Activated T-cell treated with anti-CD3 and anti-CD28 coated beads, Interleukin-2, amount 50 U/mL, for 72 hours (primary cell): ENCODE measurements around the gene FTH1. TPM values are rescaled to one million over a fixed set of nuclear protein-coding genes. Genes with fewer than 3 reads are reported as not detected.

Source experiments
- ATAC-seq, 2 donors: fragments of 150-1000 bp; cut with Tn5 transposase; replicated peaks in 1 of 2; 2 replicates each; pipeline ENCODE4 v1.10.0; 2021; ENCODE audit warnings: moderate library complexity in 2 of 2, mild to moderate bottlenecking in 1 of 2
- DNase-seq, 2 donors: peaks; one replicate each; pipeline ENCODE4 v3.0.0; 2021 to 2022; ENCODE audit warnings: mixed read lengths in 1 of 2
- H3K27ac Mint-ChIP-seq: one replicate; pipeline ENCODE4 v1.8.0; 2022; ENCODE audit warnings: mild to moderate bottlenecking, moderate library complexity, mixed read lengths
- H3K27me3 Mint-ChIP-seq: one replicate; pipeline ENCODE4 v1.8.0; 2022; ENCODE audit warnings: low read depth, mixed read lengths
- H3K36me3 Mint-ChIP-seq, 2 donors: one replicate each; pipeline ENCODE4 v1.8.0; 2022; ENCODE audit warnings: mixed read lengths in 2 of 2, mild to moderate bottlenecking in 1 of 2; ENCODE audit not compliant: insufficient read depth in 2 of 2
- H3K4me1 Mint-ChIP-seq: one replicate; pipeline ENCODE4 v1.8.0; 2022; ENCODE audit warnings: low read depth, mixed read lengths
- H3K4me3 Mint-ChIP-seq, 2 donors: one replicate each; pipeline ENCODE4 v1.8.0; 2022; ENCODE audit warnings: mild to moderate bottlenecking in 2 of 2, mixed read lengths in 2 of 2, moderate library complexity in 2 of 2
- H3K9me3 Mint-ChIP-seq, 2 donors: one replicate each; pipeline ENCODE4 v1.8.0; 2022; ENCODE audit warnings: mixed read lengths in 2 of 2
- total RNA-seq, 2 donors: library from RNA; stranded (reverse); gene quantifications; one replicate each; pipeline ENCODE4 v1.2.3, GENCODE V29; 2022

Gene FTH1
- total RNA-seq, 2 donors from 2014 or later, result 1,135 to 1,244 TPM

DNA sequence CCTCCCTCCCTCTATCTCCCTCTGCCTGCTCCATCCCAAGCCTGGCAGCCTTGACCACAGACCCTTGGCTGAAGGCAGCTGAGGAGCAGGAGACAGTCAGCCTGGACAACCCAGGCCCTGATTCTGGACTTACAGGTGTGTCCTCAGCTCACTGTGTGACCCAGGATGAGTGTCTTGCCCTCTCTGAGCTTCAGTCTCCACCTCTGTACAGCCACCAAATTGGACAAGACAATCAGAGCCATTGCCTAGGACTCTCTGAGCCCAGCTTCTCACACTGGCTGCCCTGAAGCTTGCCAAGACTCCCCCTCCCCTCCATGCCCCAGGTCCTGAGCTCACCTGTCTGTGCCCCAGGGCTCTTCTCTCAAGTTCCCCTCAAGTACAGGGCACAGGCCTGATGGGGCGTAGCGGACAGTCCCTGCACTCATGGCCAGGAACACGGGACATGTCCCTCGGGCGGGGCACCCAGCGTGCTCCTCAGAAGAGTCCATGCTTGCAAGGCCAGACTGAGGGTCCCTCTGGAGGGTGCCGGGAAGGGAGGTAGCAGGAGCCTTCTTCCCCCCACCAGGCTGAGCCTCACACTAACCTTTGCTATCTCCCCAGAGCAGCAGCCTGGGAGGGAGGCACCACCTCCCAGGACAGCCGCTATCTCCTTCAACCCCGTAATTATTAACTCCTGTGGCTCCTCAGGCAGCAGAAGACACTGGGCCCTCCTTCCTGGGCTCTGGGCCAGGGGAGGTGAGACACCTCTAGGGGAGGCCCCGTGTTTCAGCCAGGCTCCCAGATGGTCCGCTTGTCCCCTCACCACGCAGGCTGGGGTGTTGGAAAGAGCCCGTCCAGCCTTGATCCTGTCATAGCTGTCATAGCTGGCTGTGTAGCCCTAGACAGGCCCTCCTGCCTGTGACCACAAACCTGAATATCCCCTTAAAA lies 47.5 kb downstream of the FTH1 start:
- no peak for DNase-seq
- H3K9me3 Mint-ChIP-seq, result no peaks in the 10 kb centered on the region
- no peak overlapping the region for H3K4me3 Mint-ChIP-seq
- peaks cover 1 to 4% of the 10 kb centered on the region in 2 donors for H3K36me3 Mint-ChIP-seq
- H3K27ac Mint-ChIP-seq, result no peak overlapping the region
- peaks cover 50% of the 10 kb centered on the region for H3K27me3 Mint-ChIP-seq
- peaks cover 9% of the 10 kb centered on the region for H3K4me1 Mint-ChIP-seq
- no peak for ATAC-seq

DNA sequence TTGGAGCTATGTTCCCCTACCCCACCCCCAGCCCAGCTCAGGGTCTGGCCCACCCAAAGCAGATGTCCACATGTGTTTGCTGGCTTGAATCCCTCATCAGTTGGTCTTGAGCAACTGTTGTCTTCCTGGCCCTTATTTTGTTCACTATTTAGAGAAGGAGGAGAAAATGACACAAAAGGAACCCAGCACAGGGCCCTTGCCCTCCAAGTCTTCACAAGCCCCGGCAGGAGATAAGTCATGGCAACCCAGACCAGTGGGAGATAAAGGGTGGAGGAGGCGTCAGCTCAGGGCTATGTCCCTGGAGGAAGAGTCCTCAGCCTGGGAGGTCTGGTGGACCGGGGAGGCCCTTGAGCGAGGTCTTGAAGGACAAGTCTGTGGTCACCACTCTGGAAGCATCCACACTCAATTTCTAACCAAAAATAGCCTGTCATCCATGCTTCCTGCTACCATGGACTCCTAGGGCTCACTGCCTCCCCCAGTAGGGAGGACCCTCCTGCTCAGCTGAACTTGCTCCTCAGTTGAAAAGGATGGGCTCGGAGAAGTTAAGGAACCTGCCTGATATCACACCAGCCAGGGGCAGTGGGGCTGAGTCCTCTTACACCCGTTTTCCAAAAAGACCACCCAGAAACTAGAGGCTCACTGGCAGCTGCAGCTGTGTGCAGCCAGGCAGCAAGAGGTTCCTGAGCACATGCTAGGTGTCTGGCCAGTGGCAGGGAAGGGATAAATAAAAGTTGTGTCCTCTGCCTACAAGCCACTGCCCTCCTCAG lies 48.3 kb downstream of the FTH1 start:
- DNase-seq (no peak), ATAC-seq (no peak)
- H3K4me1 Mint-ChIP-seq, result peaks cover 9% of the 10 kb centered on the region
- H3K27me3 Mint-ChIP-seq, result peaks cover 52% of the 10 kb centered on the region
- H3K9me3 Mint-ChIP-seq, result no peaks in the 10 kb centered on the region
- H3K36me3 Mint-ChIP-seq, result peaks cover 1 to 4% of the 10 kb centered on the region in 2 donors
- H3K4me3 Mint-ChIP-seq, result peak overlapping the region in 1 of 2 donors; percentile 24
- no peak overlapping the region for H3K27ac Mint-ChIP-seq

- H3K36me3 Mint-ChIP-seq, result peaks cover 1 to 4% of the 10 kb centered on the region in 2 donors
- H3K4me3 Mint-ChIP-seq, result peak overlapping the region; percentile 74 to 84
- peaks cover 52% of the 10 kb centered on the region for H3K27me3 Mint-ChIP-seq
- H3K4me1 Mint-ChIP-seq, result peaks cover 9% of the 10 kb centered on the region
- H3K27ac Mint-ChIP-seq, result no peak overlapping the region
- H3K9me3 Mint-ChIP-seq, result no peaks in the 10 kb centered on the region
- DNase-seq, result no peak
- ATAC-seq, result no peak
Measured at GRCh38 chr11:61918251-61918937, 49.0 kb downstream of the FTH1 start.

DNA sequence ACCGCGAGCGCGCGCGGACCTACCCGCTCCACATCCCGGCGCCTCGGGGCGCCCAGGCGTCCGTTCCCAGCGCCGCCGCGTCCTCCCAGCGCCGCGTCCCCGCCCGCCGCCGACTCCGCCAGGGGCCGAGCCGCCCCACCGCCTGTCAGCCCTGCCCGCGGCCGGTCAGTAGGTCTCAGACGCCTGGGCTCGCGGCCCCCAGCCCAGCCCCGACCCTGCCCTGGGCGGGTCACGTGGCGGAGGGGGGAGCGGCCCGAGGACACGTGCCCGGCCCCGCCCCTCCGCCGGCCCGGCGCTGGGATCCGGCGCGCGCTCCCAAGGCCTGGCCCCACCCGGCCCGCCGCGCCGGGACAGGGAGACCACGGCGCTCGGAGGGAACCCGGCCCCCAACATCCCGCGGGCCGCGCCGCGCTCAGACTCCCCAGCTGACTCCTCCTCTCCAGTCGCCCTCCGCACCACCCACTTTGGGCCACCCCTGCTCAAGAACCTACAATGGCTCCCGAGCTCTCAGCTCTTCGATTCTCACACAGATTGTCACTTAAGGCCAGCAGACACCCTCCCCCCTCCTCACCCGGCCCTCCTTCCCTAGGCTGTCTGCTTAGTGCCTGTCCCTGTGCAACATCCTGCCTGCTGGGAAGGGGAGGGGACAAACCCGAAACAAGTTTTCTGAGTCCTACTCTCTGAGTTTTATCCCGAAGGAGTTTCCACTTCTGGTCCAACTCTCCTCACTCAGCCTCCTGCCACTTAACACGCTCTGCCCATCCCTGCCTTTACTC lies 49.9 kb downstream of the FTH1 start, which contains the start of gene RAB3IL1:
Gene RAB3IL1 (minus strand): TSS at position 233 of the 776 bp plus-strand sequence. CDS start 199 bp downstream, at position 34.
- Mint-ChIP-seq H3K36me3 (peaks cover 1 to 4% of the 10 kb centered on the region in 2 donors), H3K27me3 (peaks cover 52% of the 10 kb centered on the region), H3K4me3 (peak within 1 kb of the TSS; percentile 74 to 84), H3K4me1 (peaks cover 9% of the 10 kb centered on the region), H3K9me3 (no peaks in the 10 kb centered on the region), H3K27ac (no peak within 1 kb of the TSS)
- ATAC-seq, result peak; percentile 59 to 77
- peak; percentile 16 to 22 for DNase-seq

- H3K27ac Mint-ChIP-seq, result no peak overlapping the region
- H3K27me3 Mint-ChIP-seq, result peaks cover 52% of the 10 kb centered on the region
- ATAC-seq (peak; percentile 6 to 14), DNase-seq (no peak)
- no peaks in the 10 kb centered on the region for H3K9me3 Mint-ChIP-seq
- H3K4me1 Mint-ChIP-seq, result peaks cover 9% of the 10 kb centered on the region
- peak overlapping the region in 1 of 2 donors; percentile 59 for H3K4me3 Mint-ChIP-seq
- peaks cover 1 to 4% of the 10 kb centered on the region in 2 donors for H3K36me3 Mint-ChIP-seq
Measured at GRCh38 chr11:61916737-61917333, 50.6 kb downstream of the FTH1 start.

GRCh38 chr11:61914471-61915171 lies 52.8 kb downstream of the FTH1 start:
- peaks cover 38% of the 10 kb centered on the region for H3K27me3 Mint-ChIP-seq
- no peak overlapping the region for H3K4me3 Mint-ChIP-seq
- H3K4me1 Mint-ChIP-seq, result peaks cover 9% of the 10 kb centered on the region
- DNase-seq (no peak), ATAC-seq (no peak)
- H3K27ac Mint-ChIP-seq, result no peak overlapping the region
- H3K9me3 Mint-ChIP-seq, result no peaks in the 10 kb centered on the region
- H3K36me3 Mint-ChIP-seq, result peaks cover 1 to 4% of the 10 kb centered on the region in 2 donors

Other genes starting within 250 kb of the FTH1 start
- 1 to 10 TPM; 2.2 to 2.9 TPM for gene MYRF, start 215.0 kb downstream of the FTH1 start, total RNA-seq
- gene TMEM258, start 175.0 kb downstream of the FTH1 start, total RNA-seq, result 100 to 1,000 TPM; 146 to 169 TPM
- 10 to 100 TPM; 55.4 to 64.7 TPM for gene FEN1, start 174.7 kb downstream of the FTH1 start, total RNA-seq
- 10 to 100 TPM in 1 of 2 donors, 1 to 10 TPM in 1; 8.5 to 17.7 TPM for gene FADS1, start 150.6 kb downstream of the FTH1 start, total RNA-seq
- 10 to 100 TPM; 23.3 to 70.4 TPM for gene FADS2, start 139.3 kb downstream of the FTH1 start, total RNA-seq
- 10 to 100 TPM; 14.7 to 22.3 TPM for gene FADS3, start 76.1 kb downstream of the FTH1 start, total RNA-seq
- under 1 TPM; 0.34 to 0.49 TPM for gene RAB3IL1, start 50.1 kb downstream of the FTH1 start, total RNA-seq
- gene BEST1, start 17.3 kb downstream of the FTH1 start, total RNA-seq, result 1 to 10 TPM; 1.9 to 4.1 TPM
- 100 to 1,000 TPM; 129 to 161 TPM for gene INCENP, start 156.4 kb upstream of the FTH1 start, total RNA-seq
- not detected for gene SCGB1D1, start 222.6 kb upstream of the FTH1 start, total RNA-seq
- not detected for gene SCGB2A1, start 241.0 kb upstream of the FTH1 start, total RNA-seq